Activated T-helper 9 cell treated with anti-CD3 and anti-CD28 coated beads, Interleukin-2, amount 50 U/mL, for 16 hours (primary cell): ENCODE data around the gene QRFP.

ENCODE experiments used
- DNase-seq: peaks from one replicate; pipeline ENCODE4 v3.0.0-alpha.2; 2020; ENCODE audit warnings: low read depth

QRFP gene

GRCh38 chr9:130904070-130905044 is 7.7 kb upstream of the QRFP start:
- DNase-seq, result no peak

DNA sequence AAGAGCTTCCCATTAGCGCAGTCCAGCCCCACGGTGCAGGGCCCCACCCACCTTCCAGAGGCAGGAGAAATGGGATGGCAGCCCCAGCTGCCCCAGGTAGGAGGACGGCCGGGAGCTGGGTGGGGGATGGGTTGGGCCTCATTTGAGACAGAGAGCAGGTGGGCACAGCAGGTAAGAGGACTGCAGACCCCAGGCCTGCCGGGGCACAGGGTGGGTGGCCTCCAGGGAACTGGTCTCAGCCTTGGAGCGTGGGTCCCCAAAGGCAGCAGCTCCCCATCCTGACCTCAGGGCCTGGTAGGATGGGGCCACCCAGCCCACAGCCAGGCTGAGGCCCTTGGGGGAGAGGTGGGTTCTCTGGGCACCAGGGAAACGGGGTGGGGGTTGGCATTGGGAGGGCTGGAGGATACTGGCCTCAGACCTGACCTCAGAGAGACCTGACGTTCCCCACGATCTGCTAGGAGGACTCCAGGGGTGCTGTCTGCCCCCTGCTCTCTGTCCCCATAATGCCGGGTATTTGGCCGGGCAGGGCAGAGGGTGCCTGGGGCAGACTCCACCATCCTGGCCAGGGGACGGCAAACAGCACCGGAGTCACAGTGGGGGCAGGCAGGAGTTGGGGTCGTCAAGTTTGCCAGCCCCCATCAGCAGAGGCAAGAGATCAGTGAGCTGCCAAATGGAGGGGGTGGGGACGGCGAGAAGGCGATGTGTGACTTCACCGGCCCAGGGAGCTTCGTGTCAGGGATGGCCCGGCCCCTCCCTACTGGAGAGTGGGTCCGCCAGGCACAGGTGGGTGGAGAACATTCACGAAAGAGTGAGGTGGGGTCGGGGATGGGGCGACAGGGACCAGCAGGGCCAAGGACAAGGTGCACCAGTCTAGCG is 6.8 kb upstream of the QRFP start:
- DNase-seq, result no peak

DNA sequence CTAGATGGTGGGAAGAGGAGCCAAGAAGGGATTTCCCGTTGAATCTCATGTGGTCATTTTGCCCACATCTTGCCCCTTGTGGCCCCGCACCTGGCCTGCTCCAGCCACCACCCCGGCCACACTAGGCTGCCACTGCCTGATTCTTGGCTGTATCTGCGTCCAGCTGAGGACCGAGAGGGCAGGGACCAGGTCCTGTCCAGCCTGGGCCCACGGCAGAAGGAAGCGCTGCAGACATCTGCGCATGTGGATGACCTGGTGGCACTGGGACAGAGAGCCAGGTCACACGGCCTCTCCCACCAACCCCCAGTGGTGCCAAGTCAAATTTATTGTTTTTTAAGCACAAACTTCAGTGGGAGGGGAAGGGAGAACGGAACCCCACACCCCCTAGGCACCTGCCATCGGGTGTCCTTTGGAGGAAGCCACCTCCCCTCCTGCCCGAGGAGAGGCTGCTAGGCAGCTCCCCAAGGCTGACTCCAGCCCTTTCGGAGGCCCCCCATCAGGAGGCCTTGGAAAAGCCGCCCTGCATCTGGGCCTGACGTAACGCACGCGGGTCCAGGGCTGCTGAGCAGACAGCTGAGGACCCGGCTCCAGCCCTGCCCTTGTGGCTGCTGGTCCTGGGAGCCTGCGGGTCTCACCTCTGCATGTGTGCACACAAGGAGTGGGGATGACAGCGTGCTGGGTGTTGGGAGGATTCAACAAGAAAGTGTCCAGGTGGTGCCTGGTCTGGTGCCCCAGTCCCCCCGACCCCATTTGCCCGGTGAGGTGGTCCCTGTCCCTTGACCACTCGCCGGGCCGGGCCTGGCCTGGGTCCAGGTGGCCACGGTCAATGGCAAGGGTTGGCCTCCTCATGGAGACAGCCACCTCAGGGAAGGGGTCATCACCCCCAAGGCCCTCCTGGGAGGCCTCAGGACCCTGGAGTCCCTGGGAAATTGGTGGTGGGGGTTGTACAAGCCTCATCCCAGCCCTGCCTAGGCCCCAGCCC is 5.9 kb upstream of the QRFP start:
- no peak for DNase-seq

DNA sequence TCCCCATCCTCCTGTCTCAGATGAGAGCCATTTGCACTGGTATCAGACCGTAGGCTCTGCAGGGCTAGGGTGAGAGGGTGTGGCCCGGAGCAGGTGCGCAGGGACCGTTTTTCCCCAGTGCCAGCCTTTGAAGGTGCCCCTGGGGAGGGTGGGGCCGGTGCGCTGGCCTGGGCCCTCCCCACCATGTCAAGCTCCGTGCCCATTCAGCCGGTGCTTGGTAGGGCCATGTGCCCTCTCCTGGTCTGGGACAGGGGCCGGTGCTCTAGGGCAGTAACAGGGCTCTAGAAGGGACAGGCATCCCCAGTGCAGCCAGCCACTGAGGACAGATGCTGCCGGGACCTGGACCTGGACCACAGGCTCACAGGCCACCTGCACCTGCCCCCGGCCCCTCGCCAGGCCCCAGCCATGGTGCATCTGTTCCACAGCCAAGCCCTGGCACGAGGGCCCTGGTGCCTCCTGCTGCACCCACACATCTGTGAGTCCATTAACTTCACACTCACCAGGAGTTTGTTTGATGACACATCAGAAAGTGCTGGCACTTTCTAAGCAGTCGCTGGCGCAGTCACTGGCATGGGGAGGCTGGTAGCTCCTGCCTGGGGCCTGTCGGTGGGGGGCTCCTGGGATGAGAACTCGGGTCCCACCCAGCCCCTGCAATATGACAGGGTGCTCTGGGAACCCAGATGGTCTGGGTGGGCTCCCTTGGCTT is 5.0 kb upstream of the QRFP start:
- no peak for DNase-seq

DNA sequence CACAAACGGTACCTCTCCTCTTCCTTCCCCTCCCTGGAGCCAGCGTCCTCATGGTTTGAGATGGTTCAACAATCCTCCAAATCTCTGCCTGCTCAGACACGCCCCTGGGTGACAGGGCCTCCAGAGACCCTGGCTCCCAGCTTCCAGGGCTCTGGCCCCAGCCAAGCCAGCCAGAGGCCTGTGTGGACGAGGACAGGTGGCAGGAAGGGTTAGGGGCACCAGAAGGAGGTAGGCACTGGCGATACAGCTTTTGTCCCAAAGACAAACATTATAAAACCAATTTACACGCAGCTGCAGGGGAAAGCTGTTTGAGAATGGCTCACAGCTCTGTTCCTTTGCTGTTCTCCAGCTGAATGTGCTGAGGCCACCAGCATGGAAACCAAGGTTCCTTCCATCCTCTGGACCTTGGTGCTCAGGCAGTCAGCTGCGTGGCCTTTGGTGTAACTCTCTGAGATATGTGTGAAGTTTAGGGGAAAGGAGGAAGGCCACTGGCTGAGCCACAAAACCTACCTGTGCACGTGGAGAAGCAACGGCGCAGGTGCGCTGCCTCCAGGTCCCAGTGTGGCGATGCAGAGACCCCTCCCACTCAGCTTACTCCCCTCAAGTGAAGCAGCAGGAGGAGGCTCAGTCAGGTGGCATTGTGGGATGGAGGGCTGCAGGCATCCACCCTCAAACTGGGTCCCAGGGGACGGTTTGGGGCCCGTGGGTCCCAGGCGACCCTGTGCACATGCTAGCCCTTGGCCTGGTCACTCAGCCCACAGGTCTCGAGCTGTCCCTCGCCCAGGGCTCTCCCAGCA is 4.3 kb upstream of the QRFP start:
- no peak for DNase-seq

GRCh38 chr9:130899051-130899748 is 2.6 kb upstream of the QRFP start:
- DNase-seq, result no peak

- DNase-seq, result no peak
Observed at GRCh38 chr9:130898552-130898852, 1.9 kb upstream of the QRFP start.

DNA sequence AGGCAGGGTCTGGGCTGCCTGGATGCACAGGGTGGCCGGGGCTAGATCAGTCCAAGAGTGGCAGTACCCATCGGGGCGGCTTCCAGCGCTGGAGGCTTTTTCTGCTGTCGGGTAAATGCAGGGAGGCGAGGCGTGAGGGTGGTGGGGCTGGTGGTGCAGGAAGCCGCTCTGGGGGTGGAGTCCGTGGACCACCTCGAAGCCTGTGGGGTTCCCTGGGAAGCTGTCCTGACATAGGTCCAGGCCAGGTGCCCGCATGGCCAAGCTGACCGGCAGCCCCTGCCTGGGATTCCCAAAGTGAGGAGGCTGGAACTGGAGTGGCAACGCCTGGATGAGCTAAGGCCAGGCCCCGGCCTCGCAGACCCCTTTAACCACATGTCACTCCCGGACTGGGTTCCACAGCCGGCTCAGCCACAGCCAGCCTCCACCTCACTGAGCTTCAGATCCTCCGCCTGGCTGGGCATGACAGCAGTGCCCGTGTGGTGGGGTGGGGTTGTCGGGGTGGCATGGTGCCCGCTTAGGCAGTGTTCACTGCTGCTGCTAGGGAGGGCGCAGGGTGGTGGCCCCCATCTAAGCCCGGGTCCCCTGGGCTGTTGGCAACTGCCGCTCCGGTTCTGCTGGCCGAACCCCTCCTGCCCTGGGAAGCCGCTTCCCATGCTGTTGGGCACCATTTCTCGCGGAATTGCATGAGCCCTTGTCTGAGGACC is 1.4 kb upstream of the QRFP start:
- no peak for DNase-seq

DNA sequence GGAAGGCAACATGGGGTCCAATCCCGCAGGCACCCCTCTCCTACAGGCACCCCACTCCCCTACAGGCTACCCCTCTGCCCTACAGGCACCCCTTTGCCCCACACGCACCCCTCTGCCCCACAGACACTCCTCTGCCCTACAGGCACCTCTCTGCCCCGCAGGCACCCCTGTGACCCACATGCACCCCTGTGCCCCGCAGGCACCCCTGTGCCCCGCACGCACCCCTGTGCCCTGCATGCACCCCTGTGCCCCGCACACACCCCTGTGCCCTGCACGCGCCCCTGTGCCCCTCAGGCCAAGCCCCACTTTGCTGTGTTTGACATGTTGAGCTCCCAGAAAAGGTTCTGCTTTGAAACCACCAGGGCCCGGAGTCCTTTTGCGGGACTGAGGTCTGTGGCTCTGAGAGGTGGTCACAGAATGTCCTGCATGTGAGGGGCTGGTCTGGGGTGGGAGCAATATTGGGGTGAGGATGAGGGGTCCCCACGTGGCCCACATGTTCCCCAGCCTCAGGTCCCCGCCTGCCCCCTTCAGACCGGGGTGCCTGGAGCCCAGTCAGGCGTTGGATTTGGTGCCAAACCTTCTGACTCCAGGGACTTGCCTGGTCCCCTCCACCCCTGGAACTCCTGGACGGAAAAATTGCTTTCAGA is 616 bp upstream of the QRFP start:
- no peak for DNase-seq

GRCh38 chr9:130895481-130896232 is 955 bp downstream of the QRFP start:
- DNase-seq, result no peak

GRCh38 chr9:130895038-130895437 is 1.6 kb downstream of the QRFP start:
- no peak for DNase-seq

- DNase-seq, result no peak
Observed at GRCh38 chr9:130894546-130894945, 2.1 kb downstream of the QRFP start.

DNA sequence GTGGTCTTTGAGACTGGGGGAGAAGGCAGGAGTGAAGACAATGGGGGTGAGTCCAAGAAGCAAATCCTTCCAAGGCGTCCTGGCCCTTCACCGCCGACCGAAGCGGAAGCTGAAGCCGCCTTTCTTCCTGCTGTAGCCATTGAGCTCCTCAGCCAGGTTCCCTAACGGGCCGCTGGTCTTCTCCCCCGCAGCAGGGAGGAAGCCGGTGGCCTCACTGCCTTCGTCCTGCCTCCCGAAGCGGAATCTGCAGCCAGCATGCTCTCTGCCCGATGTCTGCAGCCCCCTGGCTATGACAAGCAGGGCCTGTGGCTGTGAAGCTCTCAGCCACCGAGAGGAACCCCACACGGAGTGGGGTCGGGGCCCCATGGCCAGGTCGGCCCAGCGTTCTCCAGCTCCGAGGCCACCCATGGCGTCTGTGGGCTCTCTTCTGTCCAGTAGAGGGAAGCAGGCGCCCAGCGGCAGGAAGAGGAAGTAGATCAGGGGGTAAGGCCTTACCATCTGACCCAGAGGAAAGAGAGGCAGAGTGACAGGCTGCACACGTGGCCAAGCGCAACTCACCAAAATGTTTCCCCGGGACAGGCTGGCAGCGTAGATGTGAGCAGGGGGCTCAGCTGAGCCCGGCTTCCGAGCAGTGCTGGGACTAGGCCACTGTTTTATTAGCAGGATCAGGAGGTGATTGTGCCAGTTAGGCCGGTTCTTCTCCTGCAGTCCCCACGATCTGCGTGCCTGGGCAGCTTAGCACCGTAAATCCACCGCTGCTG is 3.1 kb downstream of the QRFP start:
- DNase-seq, result no peak

GRCh38 chr9:130892477-130893304 is 3.9 kb downstream of the QRFP start:
- no peak for DNase-seq

DNA sequence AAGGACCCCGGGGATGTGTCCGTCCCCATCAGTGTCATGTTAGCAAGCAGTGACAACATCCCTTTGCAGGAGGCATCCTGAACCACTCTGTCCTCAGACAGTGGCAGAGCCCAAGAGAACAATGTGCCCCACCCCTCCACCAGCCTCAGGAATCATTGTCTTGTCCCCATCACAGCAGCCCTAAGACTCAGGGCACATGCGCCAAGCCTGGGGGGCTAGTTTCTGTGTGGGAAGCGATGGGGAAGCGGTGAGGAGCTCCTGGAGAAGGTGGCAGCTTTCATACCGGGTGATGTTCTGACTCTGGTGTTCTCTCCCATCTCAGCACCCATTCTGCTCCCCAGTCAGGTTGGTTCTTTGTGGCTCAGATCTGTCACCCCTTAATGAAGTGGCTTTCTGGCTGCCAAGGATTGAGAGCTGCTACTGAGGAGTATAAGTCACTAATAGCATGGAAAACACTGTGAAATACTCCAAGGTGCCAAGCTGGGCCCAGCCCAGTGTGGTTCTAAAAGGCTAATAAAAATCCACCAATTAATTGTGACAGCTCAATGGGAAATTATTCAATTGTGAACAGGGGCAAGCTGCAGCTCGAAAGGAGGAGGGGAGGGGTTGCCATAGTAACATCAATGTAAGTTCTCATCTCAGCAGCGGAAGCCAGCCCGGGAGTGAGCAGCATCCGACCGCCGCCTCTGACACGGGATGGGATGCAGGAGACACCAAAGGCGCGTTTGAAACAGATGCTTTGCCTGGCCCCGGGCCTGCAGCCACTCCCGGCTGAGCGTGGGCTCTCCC is 4.7 kb downstream of the QRFP start:
- no peak for DNase-seq
